Caki2 (cell line): ENCODE results near the gene CTBP2. TPM values are rescaled to one million over a fixed set of nuclear protein-coding genes. Genes with fewer than 3 reads are reported as not detected.

Experiments used
- DNase-seq: peaks from one replicate; pipeline ENCODE4 v3.0.0-alpha.2; 2015; ENCODE audit warnings: low read depth
- in situ Hi-C: cut with HindIII; loops from 2 replicates; pipeline ENCODE4 v1.10.0; 2016; ENCODE audit warnings: low sequenced_read_pairs, low pct_unique_long_range_greater_than_20kb, mixed read lengths
- total RNA-seq: library from RNA; depleted of rRNA; stranded (reverse); fragments of >200 nt; shearing (Covaris generic); gene quantifications from 2 replicates; pipeline ENCODE4 v1.2.3, GENCODE V29; 2014; ENCODE audit warnings: low replicate concordance; rRNA removed

The CTBP2 gene
- total RNA-seq, 1 experiment from 2014 or later, result 82.4 TPM

- no peak for DNase-seq
- in situ Hi-C loops, result no loop called here
These were observed 221.1 kb downstream of the CTBP2 start for GRCh38 chr10:124939290-124939689.

- no peak for DNase-seq
- in situ Hi-C loops, result no loop called here
These were observed 223.6 kb downstream of the CTBP2 start for GRCh38 chr10:124936813-124937212.

GRCh38 chr10:124935946-124936345 lies 224.4 kb downstream of the CTBP2 start:
- no peak for DNase-seq
- in situ Hi-C loops, result no loop called here

Other genes starting within 250 kb of the CTBP2 start
- gene ZRANB1, start 218.4 kb downstream of the CTBP2 start, total RNA-seq, result 12.2 and 13.6 TPM in 2 replicates